GM21367 (cell line): ENCODE data around the gene ADGRG7.

Experiments
- ATAC-seq: cut with Tn5 transposase; IDR thresholded peaks from one replicate; pipeline ENCODE4 v1.9.1; 2021; ENCODE audit not compliant: unreplicated experiment

ADGRG7 gene

GRCh38 chr3:100732435-100732834, 123.0 kb downstream of the ADGRG7 start:
- no peak for ATAC-seq

DNA sequence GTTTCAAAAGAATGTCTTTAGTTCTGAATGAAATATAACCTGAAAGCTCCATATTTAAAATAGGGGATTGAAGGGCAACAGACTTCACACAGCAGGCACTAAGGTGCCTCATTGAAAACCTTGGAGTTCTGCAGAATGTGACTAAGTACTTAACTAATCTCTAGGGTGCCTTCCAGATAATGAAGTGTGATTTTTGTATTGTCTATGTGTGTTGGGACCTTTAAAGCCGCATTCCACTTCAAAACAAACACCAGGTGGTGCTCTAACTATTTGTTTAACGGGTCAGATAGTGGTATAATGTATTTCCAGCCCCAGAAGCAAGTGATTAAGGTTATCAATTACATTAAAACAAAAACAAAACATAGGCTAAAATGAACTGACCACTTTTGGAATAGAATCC, 127.9 kb downstream of the ADGRG7 start:
- no peak for ATAC-seq

DNA sequence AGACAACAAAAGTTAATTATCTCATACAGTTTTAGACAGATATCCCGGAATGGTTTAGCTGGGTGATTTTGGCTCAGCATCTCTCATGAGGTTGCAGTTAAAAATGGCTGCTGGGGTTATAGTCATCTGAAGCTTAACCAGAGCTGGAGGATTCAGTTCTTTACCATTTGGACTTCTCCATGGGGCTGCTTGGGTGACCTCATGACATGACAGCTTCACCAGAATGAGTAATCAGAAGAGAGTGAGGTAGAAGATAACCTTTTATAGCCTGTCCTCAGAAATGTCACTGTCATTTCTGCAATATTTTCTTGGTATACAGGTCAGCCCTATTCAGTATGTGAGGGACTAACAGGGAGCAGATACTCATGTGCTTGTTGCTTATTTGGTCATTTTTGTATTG, 130.8 kb downstream of the ADGRG7 start:
- no peak for ATAC-seq

GRCh38 chr3:100743535-100743934, 134.1 kb downstream of the ADGRG7 start:
- no peak for ATAC-seq

DNA sequence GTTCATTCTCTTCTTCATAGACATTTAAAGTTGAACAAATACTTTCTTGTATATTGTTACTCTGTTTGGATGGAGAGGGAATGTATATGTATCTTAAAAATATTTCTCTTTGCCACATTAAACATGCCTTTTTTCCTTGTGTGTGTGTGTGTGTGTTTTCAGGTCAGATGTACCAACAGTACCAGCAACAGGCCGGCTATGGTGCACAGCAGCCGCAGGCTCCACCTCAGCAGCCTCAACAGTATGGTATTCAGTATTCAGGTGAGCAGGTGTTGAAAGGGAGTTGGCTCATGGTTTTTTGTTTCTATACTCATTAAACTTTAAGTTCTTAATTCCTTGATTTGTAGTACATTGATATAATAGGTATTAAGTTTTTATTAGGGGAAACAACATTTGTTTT, 135.3 kb downstream of the ADGRG7 start:
- ATAC-seq, result no peak
